Umbilical cord (tissue), 2 donors: ENCODE results near the gene VPS26C. TPM values are rescaled to one million over a fixed set of nuclear protein-coding genes. Genes with fewer than 3 reads are reported as not detected.

ENCODE experiments used
- DNase-seq: peaks from one replicate; pipeline ENCODE4 v3.0.0-alpha.2; 2015; ENCODE audit warnings: low spot score
- total RNA-seq: library from RNA; depleted of rRNA; stranded (reverse); fragments of >200 nt; gene quantifications from one replicate; pipeline ENCODE4 v1.2.3, GENCODE V29; 2014; ENCODE audit warnings: low replicate concordance; ENCODE audit not compliant: insufficient read depth

VPS26C gene
- total RNA-seq, 1 donor from 2014 or later = 83.5 TPM

DNA sequence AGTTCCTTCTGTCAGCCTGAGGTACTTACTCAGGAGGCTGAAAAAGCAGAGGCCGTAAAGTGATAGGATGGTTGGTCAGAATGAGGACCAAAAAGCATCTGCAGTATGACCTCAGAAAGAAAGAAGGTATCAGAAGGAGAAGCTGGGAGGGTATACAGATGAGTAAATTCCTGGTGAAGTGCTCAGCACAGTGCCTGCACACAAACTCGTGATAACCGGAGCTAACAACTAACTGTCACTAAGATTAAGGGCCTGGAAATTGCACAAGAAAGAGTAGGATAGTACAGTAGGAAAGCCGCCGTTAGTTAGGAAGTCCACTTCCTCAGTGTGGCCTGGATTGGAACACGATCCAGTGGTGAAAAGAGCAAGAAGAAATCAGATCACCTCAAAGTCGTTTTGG, 62.6 kb downstream of the VPS26C start:
- DNase-seq = no peak

DNA sequence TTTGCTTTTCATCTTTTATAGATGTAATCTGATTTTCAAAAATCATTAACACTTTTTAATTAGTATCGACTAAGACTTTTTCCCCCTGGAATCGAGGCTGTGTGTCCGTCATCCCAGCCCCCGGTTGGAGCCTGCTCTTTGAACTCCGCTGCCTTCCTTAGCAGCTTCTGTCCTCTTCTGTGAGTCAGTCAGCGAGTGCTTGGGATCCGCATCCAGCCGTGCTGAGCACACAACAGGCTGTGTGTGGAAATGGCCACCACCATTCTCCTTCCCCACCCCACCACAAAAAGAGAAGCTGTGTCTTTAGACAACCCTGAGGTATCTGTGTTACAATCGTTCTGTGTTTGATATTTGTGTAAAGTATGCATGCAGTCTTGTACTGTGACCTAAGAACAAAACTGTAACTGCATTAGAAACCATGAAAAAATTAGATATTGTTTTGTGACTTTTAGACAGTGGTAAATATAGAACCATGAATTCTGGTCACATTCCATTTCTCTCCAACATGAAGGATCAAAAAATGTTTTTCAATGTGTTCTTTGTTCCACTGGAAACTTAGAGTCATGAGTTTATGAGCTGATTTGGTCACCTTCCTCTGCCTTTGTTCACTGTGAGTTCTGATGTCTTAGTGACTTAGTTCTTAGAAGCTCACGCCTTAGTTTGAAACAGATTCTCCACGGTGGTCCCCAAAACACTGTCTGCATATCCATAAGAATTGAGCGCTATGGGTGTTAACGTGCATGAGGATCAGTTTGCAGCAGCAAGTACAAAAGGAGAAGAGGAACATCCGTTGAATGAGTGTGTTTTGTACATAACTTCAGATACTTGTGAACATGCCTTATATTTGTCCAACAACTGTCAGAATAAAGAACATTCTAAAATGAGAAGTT, 64.7 kb downstream of the VPS26C start:
- no peak for DNase-seq

DNA sequence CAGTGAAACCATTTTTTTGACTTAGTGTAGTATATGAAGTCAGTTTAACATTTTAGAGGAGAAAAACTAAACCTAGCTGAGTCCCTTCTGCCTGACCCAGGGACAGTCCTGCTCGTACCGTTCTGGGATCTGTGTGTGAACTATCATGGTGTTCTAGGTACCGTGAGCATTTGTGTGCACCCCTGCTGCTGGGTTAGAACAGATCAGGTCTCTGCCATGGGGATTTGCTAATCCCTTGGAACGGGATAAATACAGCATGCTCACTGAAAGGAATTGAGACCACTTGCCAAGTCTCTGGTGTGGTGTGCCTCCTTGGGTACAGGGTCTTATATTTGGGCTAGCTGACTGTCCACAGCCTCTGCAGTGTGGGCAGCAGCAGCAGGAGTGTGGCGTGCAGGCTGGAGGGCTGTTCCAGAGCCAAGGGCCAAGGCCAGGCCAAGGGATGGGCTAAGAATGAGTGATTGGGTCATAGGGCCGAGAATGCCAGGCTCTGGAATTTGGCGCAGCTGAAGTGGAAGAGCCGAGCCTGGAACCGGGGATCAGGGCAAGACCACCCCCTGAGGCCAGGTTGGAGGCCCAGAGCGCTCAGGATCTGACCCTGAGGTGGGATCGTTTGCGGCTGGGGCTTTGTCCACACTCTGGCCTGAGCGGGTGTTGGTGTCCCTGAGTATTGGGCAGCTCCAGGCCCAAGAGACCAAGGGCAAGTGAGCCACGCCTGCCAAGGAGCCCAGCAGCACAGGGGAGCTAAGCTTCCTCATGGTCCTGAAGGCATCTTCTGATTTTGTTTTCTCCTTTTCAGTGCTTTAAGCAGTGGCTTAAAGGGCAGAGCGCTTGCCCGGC, 66.3 kb downstream of the VPS26C start:
- no peak for DNase-seq

- no peak for DNase-seq
These were observed 67.8 kb downstream of the VPS26C start for GRCh38 chr21:37199057-37199924.

DNA sequence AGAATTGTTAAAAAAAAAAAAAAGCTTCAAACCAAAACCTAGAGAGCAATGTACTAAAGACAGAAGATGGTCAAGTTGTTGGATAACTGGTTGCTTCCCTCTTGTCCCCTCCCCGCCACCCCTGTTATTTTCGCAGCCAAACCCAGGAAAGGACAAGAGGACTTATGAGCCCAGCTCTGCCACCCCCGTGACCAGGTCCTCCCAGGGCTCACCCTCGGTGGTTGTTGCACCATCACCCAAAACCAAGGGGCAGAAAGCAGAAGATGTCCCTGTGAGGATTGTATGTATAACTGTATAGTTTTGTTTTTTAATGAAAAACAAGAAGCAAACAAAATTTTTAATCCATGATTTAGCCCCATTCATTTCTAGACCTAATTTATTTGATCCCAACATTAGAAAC, 69.4 kb downstream of the VPS26C start:
- no peak for DNase-seq

- no peak for DNase-seq
These were observed 70.3 kb downstream of the VPS26C start for GRCh38 chr21:37196847-37197246.

GRCh38 chr21:37195610-37196009, 71.5 kb downstream of the VPS26C start:
- no peak for DNase-seq

- DNase-seq = no peak
These were observed 72.1 kb downstream of the VPS26C start for GRCh38 chr21:37195059-37195458.

GRCh38 chr21:37193676-37194075, 73.5 kb downstream of the VPS26C start:
- DNase-seq = no peak

GRCh38 chr21:37193006-37193405, 74.1 kb downstream of the VPS26C start:
- no peak for DNase-seq

DNA sequence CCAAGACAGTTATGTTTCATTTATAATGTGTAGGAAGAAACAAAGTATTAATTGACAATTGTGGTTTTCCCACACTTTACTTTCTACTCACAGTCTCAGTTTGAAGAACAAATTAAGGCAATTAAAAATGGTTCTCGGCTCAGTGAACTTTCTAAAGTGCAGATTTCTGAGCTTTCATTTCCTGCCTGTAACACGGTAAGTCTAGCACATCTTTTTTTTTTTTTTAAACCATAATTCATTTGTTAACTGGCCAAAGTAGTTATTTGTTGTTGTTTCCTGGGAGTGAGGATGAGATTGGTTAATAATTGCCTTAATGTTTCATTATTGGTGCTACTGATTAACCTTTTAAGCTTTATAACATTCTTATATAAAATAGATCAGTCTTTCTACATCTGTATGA, 75.1 kb downstream of the VPS26C start:
- DNase-seq = no peak

DNA sequence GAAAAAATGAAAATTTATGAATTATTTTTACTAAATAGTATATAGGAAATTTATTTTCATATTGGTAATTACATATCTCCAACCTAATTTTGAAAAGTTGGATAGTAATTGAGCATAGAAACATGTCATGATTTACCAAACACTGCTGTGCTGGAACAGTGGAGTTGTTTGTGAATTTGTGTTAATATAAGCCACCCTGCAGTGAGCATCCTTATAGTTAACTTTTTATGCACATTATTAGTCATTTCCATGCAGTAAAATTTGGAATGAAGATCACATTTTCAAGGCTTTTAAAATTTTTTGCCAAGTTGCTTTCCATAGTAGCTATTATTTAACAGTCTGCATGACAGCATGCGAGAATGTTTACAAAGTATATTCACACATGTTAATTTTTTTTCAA, 78.3 kb downstream of the VPS26C start:
- DNase-seq = no peak

DNA sequence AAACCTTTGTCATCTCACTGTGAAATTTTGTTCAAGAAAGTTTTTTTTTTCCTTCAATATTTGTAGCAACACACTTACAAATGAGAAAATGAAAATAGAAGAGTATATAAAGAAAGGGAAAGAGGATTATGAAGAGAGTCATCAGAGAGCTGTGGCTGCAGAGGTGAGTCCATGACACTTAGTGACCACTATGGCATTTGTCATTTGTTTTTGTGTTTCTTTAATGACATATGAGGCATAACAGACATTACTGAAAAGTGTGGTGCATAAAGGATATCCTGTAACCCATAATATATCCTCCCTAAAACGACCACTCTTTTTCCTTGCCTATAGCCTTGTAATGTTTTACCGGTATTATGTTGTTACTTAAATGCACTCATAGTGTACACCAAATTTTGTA, 80.2 kb downstream of the VPS26C start:
- DNase-seq = no peak

- DNase-seq = no peak
These were observed 82.1 kb downstream of the VPS26C start for GRCh38 chr21:37184784-37185593.

DNA sequence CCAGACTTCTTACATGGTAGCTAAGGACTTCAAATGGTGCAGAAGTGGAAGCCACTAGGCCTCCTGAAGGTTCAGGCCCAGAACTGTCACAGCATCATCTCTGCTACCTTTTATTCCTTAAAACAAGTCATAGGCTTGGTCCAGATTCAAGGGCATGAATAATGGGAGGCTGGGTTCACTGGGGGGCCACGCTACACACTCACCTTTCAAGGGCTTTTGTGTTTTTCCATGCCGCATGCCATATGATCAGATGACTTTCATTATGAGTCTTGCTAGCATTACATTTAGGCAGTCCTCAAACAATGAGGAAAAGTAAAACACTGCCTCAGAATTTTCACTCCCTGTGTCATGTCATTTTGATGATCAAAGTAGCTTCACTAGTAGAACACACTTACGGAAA, 83.4 kb downstream of the VPS26C start:
- DNase-seq = no peak

- no peak for DNase-seq
These were observed 84.9 kb downstream of the VPS26C start for GRCh38 chr21:37182222-37182621.

- no peak for DNase-seq
These were observed 86.1 kb downstream of the VPS26C start for GRCh38 chr21:37181059-37181458.

GRCh38 chr21:37176716-37177115, 90.4 kb downstream of the VPS26C start:
- DNase-seq = peak; percentile 42
